CD4-positive, alpha-beta T cell (primary cell): ENCODE results near the gene ZMYM3. TPM values are rescaled to one million over a fixed set of nuclear protein-coding genes. Genes with fewer than 3 reads are reported as not detected.
"Not testable (repeated sequence)": the region's sequence is repeated elsewhere in the genome, so short reads cannot be mapped to it uniquely, and the experiment has no call there.

ENCODE experiments used
- ATAC-seq: fragments of 200-7000 bp; cut with Tn5 transposase; one replicate; pipeline ENCODE4 v1.10.0; 2022; ENCODE audit warnings: mild to moderate bottlenecking; ENCODE audit not compliant: poor library complexity
- CTCF ChIA-PET: fragments of 350-600 bp; sonication (Branson Sonifier 250); formaldehyde crosslinking; loops from one replicate; lab custom pipeline; 2021; ENCODE audit warnings: antibody characterized with exemption, inconsistent platforms; lab: Charles Lee
- POLR2A ChIA-PET: fragments of 350-600 bp; sonication (Branson Sonifier 250); formaldehyde crosslinking; loops from one replicate; lab custom pipeline; 2021; ENCODE audit warnings: antibody characterized with exemption, inconsistent platforms; lab: Charles Lee
- DNase-seq, 14 experiments: peaks; one replicate each; pipeline ENCODE4 v3.0.0-alpha.2; 2013 to 2020; ENCODE audit warnings: mixed read lengths in 2 of 14
- H3K27ac ChIP-seq, 2 donors: one replicate each; pipeline versions ENCODE4 v1.5.1 to v1.7.0; 2013; ENCODE audit warnings: low read length in 2 of 2, low read depth in 1 of 2, mild to moderate bottlenecking in 1 of 2
- H3K27me3 ChIP-seq, 2 experiments: 1 replicate in 1 of 2; 2 replicates in 1 of 2; pipeline versions ENCODE4 v1.6.1 to v1.7.0; 2013; ENCODE audit warnings: low read length in 2 of 2, control low read depth in 1 of 2, mild to moderate bottlenecking in 1 of 2, moderate library complexity in 1 of 2; ENCODE audit not compliant: insufficient read depth in 2 of 2, control insufficient read depth in 1 of 2
- H3K36me3 ChIP-seq: one replicate; pipeline ENCODE4 v1.6.1; 2013; ENCODE audit warnings: low read length, control low read depth; ENCODE audit not compliant: insufficient read depth
- H3K4me1 ChIP-seq: one replicate; pipeline ENCODE4 v1.6.1; 2013; ENCODE audit warnings: low read length, control low read depth; ENCODE audit not compliant: insufficient read depth
- H3K4me3 ChIP-seq: one replicate; pipeline ENCODE4 v1.5.1; 2013; ENCODE audit warnings: mild to moderate bottlenecking, low read length, moderate library complexity
- H3K9me3 ChIP-seq, 2 experiments: 1 replicate in 1 of 2; 2 replicates in 1 of 2; pipeline versions ENCODE4 v1.6.1 to v1.7.0; 2013; ENCODE audit warnings: low read length in 2 of 2, mild to moderate bottlenecking in 2 of 2, control low read depth in 1 of 2, moderate library complexity in 1 of 2; ENCODE audit not compliant: control insufficient read depth in 1 of 2, insufficient read depth in 1 of 2
- H3K27ac Mint-ChIP-seq: one replicate; pipeline ENCODE4 v1.8.0; 2020; ENCODE audit warnings: mixed read lengths
- H3K27me3 Mint-ChIP-seq: one replicate; pipeline ENCODE4 v1.8.0; 2021; ENCODE audit warnings: mixed read lengths
- H3K36me3 Mint-ChIP-seq: one replicate; pipeline ENCODE4 v1.8.0; 2021; ENCODE audit warnings: low read depth, mixed read lengths
- H3K4me1 Mint-ChIP-seq: one replicate; pipeline ENCODE4 v1.8.0; 2021; ENCODE audit warnings: low read depth, mixed read lengths
- H3K4me3 Mint-ChIP-seq: one replicate; pipeline ENCODE4 v1.8.0; 2020; ENCODE audit warnings: mild to moderate bottlenecking, mixed read lengths
- H3K9me3 Mint-ChIP-seq: one replicate; pipeline ENCODE4 v1.8.0; 2020; ENCODE audit warnings: mixed read lengths
- intact Hi-C, 2 experiments: fragments of 100-400 bp; cut with DNase I in 1 of 2; cut with micrococcal nuclease in 1 of 2; formaldehyde crosslinking; loops; one replicate each; pipeline versions ENCODE4 v1.15.1 to v1.9.0; 2023 to 2025; cut with DNase I, micrococcal nuclease
- total RNA-seq, 174 experiments: library from RNA in 2 of 174; stranded (reverse) in 2 of 174; gene quantifications; one replicate each; pipeline ENCODE4 v1.2.3 and lab custom pipeline; 2021 to 2026
- TF ChIP-seq, protein P1 (sequence below): fragments of 200-600 bp; IDR thresholded peaks from one replicate; pipeline ENCODE4 v1.8.0; 2022; ENCODE audit warnings: antibody characterized with exemption, mild to moderate bottlenecking

ZMYM3 gene
- total RNA-seq, 2 experiments from 2014 or later = 16.7 to 17.6 TPM

DNA sequence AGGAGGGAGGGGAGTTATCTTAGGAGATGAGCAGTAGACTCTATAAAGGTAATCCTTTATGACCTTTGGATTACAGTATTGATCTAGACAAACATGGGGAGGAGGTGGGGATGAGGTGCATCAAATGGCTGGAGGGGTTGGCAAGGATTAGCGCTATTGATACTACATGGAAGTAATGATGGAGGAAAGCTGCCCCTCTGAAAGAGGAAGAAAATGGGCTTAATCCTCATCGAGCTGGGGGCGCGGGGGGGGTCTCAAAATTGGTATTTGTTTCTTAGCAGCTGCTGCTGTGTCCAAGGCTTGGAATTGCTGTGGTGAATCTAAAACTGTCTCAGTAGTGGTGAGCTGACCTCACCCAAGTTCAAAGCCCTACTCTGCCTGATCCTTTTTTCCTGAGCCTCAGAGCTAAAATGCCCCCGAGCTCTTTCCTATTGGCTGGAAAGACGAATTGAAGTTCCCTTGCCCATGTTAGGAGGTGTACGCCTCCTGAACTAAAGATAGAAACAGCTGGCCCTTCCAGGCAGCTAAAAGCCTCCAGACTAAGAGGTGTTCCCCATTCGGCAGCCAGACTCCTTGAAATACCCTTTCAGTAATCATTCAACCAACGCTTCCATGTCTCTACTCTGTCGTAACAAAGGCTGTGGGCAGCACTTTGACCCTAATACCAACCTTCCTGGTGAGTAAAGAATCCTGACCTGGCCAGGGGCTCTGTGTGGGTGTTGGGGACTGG is 47.4 kb upstream of the ZMYM3 start, which contains the start of gene ITGB1BP2:
Gene ITGB1BP2 (plus strand): TSS at position 556 of the 730 bp plus-strand sequence. CDS start 57 bp downstream, at position 613.
- ATAC-seq (no peak), DNase-seq (no peak)
- CTCF ChIA-PET = no interaction called here
- H3K4me3 Mint-ChIP-seq = no peak within 1 kb of the TSS
- H3K4me1 ChIP-seq = no peaks in the 10 kb centered on the region
- H3K27me3 ChIP-seq = no peaks in the 10 kb centered on the region
- no peaks in the 10 kb centered on the region for H3K9me3 ChIP-seq
- no peak within 1 kb of the TSS for H3K27ac ChIP-seq
- H3K4me3 ChIP-seq = no peak within 1 kb of the TSS
- POLR2A ChIA-PET = interaction anchor here (0.6 to 1.4 kb wide), 3 partner anchors 18 to 64 kb away, joined by 4 to 5 read pairs (median 5); partner anchors contain the start of genes NONO and TAF1
- intact Hi-C loops = no loop called here
- peaks cover 44% of the 10 kb centered on the region for H3K36me3 ChIP-seq
- H3K27me3 Mint-ChIP-seq = no peaks in the 10 kb centered on the region
- H3K4me1 Mint-ChIP-seq = no peaks in the 10 kb centered on the region
- no peak within 1 kb of the TSS for H3K27ac Mint-ChIP-seq
- H3K9me3 Mint-ChIP-seq = no peaks in the 10 kb centered on the region
- H3K36me3 Mint-ChIP-seq = peaks cover 73% of the 10 kb centered on the region
- TF ChIP-seq, protein P1, sequence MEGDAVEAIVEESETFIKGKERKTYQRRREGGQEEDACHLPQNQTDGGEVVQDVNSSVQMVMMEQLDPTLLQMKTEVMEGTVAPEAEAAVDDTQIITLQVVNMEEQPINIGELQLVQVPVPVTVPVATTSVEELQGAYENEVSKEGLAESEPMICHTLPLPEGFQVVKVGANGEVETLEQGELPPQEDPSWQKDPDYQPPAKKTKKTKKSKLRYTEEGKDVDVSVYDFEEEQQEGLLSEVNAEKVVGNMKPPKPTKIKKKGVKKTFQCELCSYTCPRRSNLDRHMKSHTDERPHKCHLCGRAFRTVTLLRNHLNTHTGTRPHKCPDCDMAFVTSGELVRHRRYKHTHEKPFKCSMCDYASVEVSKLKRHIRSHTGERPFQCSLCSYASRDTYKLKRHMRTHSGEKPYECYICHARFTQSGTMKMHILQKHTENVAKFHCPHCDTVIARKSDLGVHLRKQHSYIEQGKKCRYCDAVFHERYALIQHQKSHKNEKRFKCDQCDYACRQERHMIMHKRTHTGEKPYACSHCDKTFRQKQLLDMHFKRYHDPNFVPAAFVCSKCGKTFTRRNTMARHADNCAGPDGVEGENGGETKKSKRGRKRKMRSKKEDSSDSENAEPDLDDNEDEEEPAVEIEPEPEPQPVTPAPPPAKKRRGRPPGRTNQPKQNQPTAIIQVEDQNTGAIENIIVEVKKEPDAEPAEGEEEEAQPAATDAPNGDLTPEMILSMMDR = no peak

DNA sequence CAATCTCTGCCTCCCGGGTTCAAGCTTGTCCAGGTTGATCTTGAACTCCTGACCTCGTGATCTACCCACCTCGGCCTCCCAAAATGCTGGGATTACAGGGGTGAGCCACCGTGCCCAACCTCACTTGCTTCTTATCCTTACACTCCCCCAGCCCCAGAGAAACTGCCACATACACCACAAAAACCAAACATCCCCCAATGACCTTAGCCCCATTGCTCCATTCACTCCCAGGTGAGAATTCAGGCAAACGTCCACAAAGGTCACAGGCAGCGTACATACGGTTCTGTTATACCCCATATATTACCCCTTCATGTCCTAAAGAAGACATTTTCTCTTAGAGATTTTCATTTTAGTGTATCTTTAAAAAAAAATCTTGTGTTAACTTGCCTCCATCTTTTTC is 46.6 kb upstream of the ZMYM3 start:
- H3K27me3 ChIP-seq, H3K9me3 Mint-ChIP-seq, DNase-seq, H3K4me3 Mint-ChIP-seq, H3K4me1 ChIP-seq, H3K4me3 ChIP-seq, CTCF ChIA-PET, intact Hi-C loops, H3K27ac ChIP-seq, H3K27ac Mint-ChIP-seq, ATAC-seq, H3K27me3 Mint-ChIP-seq, H3K4me1 Mint-ChIP-seq, H3K9me3 ChIP-seq: not testable (repeated sequence)
- peaks cover 79% of the 10 kb centered on the region for H3K36me3 Mint-ChIP-seq
- H3K36me3 ChIP-seq = peaks cover 52% of the 10 kb centered on the region
- POLR2A ChIA-PET = interaction anchor here (1.4 kb wide), 1 partner anchor 65 kb away, joined by 5 read pairs; the partner anchor contains the start of gene TAF1

DNA sequence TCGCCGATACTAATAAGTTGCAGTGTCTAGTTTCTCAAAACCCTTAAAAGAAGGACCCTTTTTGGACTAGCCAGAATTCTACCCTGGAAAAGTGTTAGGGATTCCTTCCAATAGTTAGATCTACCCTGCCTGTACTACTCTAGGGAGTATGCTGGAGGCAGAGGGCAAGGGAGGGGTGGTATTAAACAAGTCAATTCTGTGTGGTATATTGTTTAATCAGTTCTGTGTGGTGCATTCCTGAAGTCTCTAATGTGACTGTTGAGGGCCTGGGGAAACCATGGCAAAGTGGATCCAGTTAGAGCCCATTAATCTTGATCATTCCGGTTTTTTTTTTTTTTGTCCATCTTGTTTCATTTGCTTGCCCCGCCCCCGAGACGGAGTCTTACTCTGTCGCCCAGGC is 46.1 kb upstream of the ZMYM3 start:
- H3K27me3 ChIP-seq, H3K4me1 Mint-ChIP-seq, intact Hi-C loops, CTCF ChIA-PET, H3K27ac ChIP-seq, H3K9me3 ChIP-seq, H3K27ac Mint-ChIP-seq, H3K4me1 ChIP-seq, H3K4me3 Mint-ChIP-seq, H3K9me3 Mint-ChIP-seq, POLR2A ChIA-PET, H3K27me3 Mint-ChIP-seq, DNase-seq, ATAC-seq, H3K4me3 ChIP-seq: not testable (repeated sequence)
- H3K36me3 ChIP-seq = peaks cover 53% of the 10 kb centered on the region
- H3K36me3 Mint-ChIP-seq = peaks cover 75% of the 10 kb centered on the region

DNA sequence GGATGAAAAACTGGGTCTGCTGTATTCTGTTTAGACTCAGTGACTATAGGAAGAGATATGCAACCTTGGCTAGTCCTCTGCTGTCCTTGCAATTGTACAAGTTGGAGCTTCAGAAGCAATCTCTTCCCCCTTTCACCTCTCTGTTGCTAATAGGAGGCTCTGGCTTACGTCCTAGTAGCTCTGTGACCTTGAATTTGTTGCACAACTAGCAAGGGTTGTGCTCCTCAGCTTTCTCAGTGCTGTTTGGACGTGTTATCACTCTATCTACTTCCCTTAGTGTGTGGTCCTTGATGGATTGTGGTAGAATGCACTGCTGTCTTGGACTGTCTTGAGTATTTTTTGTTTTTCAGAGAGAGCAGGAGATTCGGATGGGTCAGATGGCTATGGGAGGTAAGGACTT is 44.2 kb upstream of the ZMYM3 start:
- Mint-ChIP-seq H3K27me3 (no peaks in the 10 kb centered on the region), H3K4me1 (no peaks in the 10 kb centered on the region), H3K36me3 (peaks cover 82% of the 10 kb centered on the region), H3K9me3 (no peaks in the 10 kb centered on the region), H3K27ac (no peak overlapping the region), H3K4me3 (no peak overlapping the region)
- Histone ChIP-seq H3K9me3 (no peaks in the 10 kb centered on the region), H3K27ac (no peak overlapping the region), H3K4me3 (no peak overlapping the region), H3K36me3 (peaks cover 60% of the 10 kb centered on the region), H3K4me1 (no peaks in the 10 kb centered on the region), H3K27me3 (no peaks in the 10 kb centered on the region)
- TF ChIP-seq, protein P1 = no peak
- ATAC-seq (no peak), DNase-seq (no peak)
- ChIA-PET POLR2A (interaction anchor here (1.5 kb wide), 1 partner anchor 15 kb away, joined by 6 read pairs; the partner anchor contains the start of gene NONO), CTCF (interaction anchor here (0.5 kb wide), 1 partner anchor 14 kb away, joined by 3 read pairs; no protein-coding TSS in a partner anchor)
- intact Hi-C loops = no loop called here
